IPS-20b (cell line): Measurements from ENCODE around the gene TNFRSF25.

Source experiments
- H3K27ac ChIP-seq: one replicate; pipeline ENCODE4 v1.5.1; 2013; ENCODE audit warnings: low read length
- H3K27me3 ChIP-seq: 2 replicates; pipeline ENCODE4 v1.6.1; 2013; ENCODE audit warnings: mild to moderate bottlenecking, low read length, inconsistent platforms; ENCODE audit not compliant: insufficient read depth
- H3K36me3 ChIP-seq: 2 replicates; pipeline ENCODE4 v1.6.1; 2013; ENCODE audit warnings: low read depth, mild to moderate bottlenecking, inconsistent platforms, low read length, moderate library complexity; ENCODE audit not compliant: insufficient read depth
- H3K4me1 ChIP-seq: 2 replicates; pipeline ENCODE4 v1.6.1; 2013; ENCODE audit warnings: mild to moderate bottlenecking, control low read depth, inconsistent platforms, low read length, moderate library complexity; ENCODE audit not compliant: insufficient read depth
- H3K4me3 ChIP-seq: 2 replicates; pipeline ENCODE4 v1.5.1; 2013; ENCODE audit warnings: mild to moderate bottlenecking, low read length, inconsistent platforms
- H3K9ac ChIP-seq: 2 replicates; pipeline ENCODE4 v1.6.1; 2013; ENCODE audit warnings: low read depth, mild to moderate bottlenecking, inconsistent platforms, low read length, moderate library complexity
- H3K9me3 ChIP-seq: 2 replicates; pipeline ENCODE4 v1.6.1; 2013; ENCODE audit warnings: mild to moderate bottlenecking, low read depth, low read length, inconsistent platforms; ENCODE audit not compliant: insufficient read depth

The TNFRSF25 gene, protein sequence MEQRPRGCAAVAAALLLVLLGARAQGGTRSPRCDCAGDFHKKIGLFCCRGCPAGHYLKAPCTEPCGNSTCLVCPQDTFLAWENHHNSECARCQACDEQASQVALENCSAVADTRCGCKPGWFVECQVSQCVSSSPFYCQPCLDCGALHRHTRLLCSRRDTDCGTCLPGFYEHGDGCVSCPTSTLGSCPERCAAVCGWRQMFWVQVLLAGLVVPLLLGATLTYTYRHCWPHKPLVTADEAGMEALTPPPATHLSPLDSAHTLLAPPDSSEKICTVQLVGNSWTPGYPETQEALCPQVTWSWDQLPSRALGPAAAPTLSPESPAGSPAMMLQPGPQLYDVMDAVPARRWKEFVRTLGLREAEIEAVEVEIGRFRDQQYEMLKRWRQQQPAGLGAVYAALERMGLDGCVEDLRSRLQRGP

DNA sequence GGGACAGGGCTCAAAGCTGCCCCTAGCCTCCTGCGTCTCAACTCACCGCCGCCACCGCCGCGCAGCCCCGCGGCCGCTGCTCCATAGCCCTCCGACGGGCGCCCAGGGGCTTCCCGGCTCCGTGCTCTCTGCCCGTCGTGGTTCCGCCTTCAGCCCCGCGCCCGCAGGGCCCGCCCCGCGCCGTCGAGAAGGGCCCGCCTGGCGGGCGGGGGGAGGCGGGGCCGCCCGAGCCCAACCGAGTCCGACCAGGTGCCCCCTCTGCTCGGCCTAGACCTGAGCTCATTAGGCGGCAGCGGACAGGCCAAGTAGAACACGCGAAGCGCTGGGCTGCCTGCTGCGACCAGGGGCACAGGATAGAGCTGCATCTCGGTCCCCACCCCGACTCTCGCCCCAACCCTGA lies at the start of gene TNFRSF25:
Gene TNFRSF25 (minus strand): TSS at position 151 of the 400 bp plus-strand sequence. CDS start 66 bp downstream, at position 85.
- H3K9ac ChIP-seq: no peak within 1 kb of the TSS

DNA sequence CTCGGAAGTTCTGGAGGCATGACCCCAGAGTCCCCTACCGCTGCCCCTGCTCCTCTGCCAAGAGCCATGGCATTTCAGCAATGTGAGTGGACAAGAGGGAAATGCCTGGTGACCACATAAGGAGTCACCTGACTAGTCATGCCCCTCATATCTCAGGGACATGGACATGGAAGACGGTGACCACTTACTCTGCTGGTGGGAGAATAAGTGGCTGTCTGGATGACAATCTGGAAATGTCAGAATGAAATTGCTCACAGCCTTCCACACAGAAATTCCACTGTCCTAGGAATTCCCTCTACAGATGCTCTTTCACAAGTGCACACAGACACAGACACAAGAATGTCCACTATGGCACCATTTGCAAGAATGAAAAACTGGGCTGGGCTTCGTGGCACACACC lies 49.8 kb upstream of the TNFRSF25 start:
- H3K27ac ChIP-seq: no peak overlapping the region
- H3K4me3 ChIP-seq: no peak overlapping the region
- H3K9ac ChIP-seq: no peak overlapping the region
- H3K9me3 ChIP-seq: no peaks in the 10 kb centered on the region
- no peaks in the 10 kb centered on the region for H3K27me3 ChIP-seq
- peaks cover 12% of the 10 kb centered on the region; the same call in 1 of the 2 replicates for H3K4me1 ChIP-seq
- no peaks in the 10 kb centered on the region for H3K36me3 ChIP-seq

More for the DNA sequence above, at the start of gene TNFRSF25:
- H3K36me3 ChIP-seq: peaks cover 23% of the 10 kb centered on the region
- peaks cover 17% of the 10 kb centered on the region; the same call in 1 of the 2 replicates for H3K27me3 ChIP-seq
- peak within 1 kb of the TSS; percentile 43; the same call in 1 of the 2 replicates for H3K4me3 ChIP-seq
- H3K27ac ChIP-seq: no peak within 1 kb of the TSS
- no peaks in the 10 kb centered on the region; the same call in 1 of the 2 replicates for H3K4me1 ChIP-seq
- no peaks in the 10 kb centered on the region for H3K9me3 ChIP-seq

DNA sequence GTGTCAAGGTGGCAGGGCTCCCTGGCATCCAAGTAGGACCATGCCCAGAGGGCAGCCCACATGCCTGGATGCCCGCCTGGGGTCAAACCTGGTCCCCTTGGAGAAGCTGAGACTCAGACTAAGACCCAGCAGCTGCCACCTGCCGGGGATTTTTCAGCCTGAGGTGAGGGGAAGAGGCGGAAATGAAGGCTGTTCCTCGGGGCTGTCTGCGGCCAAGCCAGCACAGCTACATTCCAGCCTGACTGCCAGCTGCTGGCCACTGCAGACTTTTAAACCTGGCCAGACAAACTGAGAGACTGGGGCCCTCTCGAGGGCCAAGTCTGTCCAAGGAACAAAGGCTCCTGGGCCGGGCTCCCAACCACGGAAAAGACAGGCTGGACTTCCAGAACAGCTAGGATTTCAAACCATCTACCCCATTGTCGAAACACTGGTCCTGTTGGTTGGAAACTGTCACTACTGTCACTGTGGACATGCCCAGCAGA lies 47.4 kb upstream of the TNFRSF25 start:
- H3K9ac ChIP-seq: no peak overlapping the region
- no peak overlapping the region for H3K4me3 ChIP-seq
- no peak overlapping the region for H3K27ac ChIP-seq
- H3K9me3 ChIP-seq: no peaks in the 10 kb centered on the region
- no peaks in the 10 kb centered on the region for H3K36me3 ChIP-seq
- H3K27me3 ChIP-seq: no peaks in the 10 kb centered on the region
- no peaks in the 10 kb centered on the region for H3K4me1 ChIP-seq

DNA sequence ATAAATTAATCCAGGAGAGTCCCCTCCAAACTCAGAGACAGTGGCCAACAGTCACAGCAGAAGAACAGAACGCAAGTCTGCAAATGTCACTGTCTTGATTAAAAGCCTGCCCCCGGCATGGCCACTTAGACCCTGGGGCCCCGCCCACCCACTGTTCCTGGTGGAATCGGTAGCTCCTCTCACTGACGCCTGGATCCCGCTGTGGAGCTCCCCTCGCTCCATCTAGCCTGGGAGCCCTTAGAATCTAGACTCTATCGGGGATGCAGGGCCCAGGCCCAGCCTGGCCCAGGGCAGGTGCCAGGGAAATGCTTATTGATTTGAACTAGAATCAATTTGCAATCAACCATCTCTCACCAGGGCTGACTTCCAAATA lies 46.9 kb upstream of the TNFRSF25 start:
- H3K9ac ChIP-seq: no peak overlapping the region
- no peaks in the 10 kb centered on the region for H3K4me1 ChIP-seq
- no peaks in the 10 kb centered on the region for H3K27me3 ChIP-seq
- H3K4me3 ChIP-seq: no peak overlapping the region
- no peaks in the 10 kb centered on the region for H3K36me3 ChIP-seq
- no peaks in the 10 kb centered on the region for H3K9me3 ChIP-seq
- H3K27ac ChIP-seq: no peak overlapping the region

DNA sequence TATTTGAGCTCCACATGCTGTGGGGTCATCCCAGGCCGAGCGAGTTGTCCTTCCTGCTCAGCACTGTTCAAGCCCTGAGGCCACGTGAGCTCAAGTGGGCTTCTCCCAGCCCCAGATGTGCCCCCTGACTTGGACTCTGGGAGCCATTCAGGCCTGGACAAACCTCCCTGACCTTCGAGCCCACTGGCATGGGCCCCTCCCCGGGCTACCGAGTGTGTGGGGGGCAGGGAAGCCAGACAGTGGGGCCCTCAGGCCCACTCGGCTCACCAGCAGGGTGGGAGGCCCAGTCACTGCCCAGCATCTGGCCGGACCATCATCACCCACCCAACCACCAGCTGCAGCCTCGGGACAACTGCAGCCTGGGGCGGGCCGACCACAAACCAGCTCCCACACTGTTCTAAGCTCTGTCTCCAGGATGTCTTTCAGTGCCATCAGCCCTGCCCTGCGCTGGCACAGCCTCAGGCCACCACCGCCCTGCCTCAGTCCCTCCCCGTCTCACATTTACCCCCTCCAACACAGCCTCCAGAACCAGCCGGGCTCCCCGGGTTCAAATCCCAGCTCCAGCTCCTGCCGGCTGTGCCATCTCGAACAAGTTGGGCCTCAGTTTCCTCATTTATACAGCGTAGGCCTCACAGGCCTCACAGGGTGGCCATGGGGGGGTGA lies 46.4 kb upstream of the TNFRSF25 start:
- no peaks in the 10 kb centered on the region for H3K36me3 ChIP-seq
- H3K4me1 ChIP-seq: no peaks in the 10 kb centered on the region
- no peak overlapping the region for H3K4me3 ChIP-seq
- H3K27ac ChIP-seq: no peak overlapping the region
- no peaks in the 10 kb centered on the region for H3K27me3 ChIP-seq
- H3K9ac ChIP-seq: no peak overlapping the region
- no peaks in the 10 kb centered on the region for H3K9me3 ChIP-seq

DNA sequence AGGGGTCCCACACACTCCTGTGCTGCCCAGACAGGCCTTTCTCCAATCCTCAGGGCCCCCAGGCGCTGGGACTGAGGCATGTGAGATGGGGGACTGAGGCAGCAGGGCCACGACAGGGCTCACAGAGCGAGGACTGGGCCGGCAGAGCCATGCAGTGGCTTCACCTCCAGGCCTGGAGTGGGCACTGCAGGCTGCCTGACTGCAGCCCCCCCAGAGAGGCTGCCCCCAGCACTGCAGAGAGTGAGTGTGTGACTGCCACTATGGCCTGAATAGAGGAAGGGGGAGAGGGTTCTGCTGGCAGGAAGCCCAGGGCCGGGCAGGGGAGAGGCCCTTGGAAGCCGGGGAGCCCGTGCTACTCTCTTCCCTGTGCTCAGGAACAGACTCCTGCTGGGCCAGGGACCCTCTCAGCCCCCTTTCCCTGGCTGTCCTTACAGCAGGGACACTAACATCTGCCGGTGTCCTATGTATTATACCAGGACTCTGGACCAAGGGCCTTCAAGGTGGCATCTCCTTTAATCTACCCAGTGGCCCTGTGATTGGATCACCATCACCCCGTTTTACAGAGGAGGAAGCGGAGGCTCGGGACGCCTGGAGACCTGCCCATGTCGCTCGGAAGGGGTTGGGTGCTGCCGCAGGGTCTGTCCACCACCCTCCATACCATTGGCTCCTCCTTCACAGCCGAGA lies 45.7 kb upstream of the TNFRSF25 start:
- Histone ChIP-seq H3K9me3 (no peaks in the 10 kb centered on the region), H3K27ac (no peak overlapping the region), H3K9ac (no peak overlapping the region), H3K27me3 (no peaks in the 10 kb centered on the region), H3K4me3 (no peak overlapping the region), H3K4me1 (no peaks in the 10 kb centered on the region), H3K36me3 (no peaks in the 10 kb centered on the region)

DNA sequence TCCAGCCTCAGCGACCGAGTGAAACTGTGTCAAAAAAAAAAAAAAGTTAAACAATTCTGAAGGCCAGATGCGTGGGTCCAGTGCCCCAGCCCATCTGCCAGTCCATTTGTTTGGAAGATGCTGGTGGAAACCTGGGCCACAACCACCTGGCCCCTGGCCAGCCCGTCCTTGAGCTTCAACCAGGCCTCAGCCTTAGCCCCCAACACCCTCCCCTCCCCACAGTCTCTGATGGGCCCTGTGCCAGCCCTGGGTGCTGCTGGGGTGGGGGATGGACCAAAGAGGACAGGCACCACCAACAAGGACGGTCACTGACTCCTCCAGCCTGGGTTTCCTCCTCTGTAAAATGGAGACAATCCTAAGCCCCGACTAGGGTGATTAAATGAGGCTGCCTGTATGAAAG lies 45.1 kb upstream of the TNFRSF25 start:
- no peak overlapping the region for H3K4me3 ChIP-seq
- no peaks in the 10 kb centered on the region for H3K27me3 ChIP-seq
- H3K4me1 ChIP-seq: no peaks in the 10 kb centered on the region
- no peaks in the 10 kb centered on the region for H3K9me3 ChIP-seq
- H3K27ac ChIP-seq: no peak overlapping the region
- no peak overlapping the region for H3K9ac ChIP-seq
- H3K36me3 ChIP-seq: no peaks in the 10 kb centered on the region

DNA sequence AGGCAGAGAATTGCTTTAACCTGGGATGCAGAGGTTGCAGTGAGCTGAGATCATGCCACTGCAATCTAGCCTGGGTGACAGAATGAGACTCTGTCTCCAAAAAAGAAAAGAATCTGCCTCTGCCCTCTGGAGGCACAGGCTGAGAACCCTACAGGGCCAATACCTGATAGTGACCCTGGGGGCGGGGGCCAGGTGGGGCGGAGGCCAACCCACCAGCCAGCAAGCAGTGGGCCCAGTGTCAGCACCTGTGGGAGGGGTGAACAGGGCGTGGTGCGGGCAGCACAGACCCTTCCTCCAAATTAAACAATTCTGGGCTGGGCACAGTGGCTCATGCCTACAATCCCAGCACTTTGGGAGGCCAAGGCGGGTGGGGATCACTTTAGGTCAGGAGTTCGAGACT lies 44.5 kb upstream of the TNFRSF25 start:
- Histone ChIP-seq H3K9me3 (no peaks in the 10 kb centered on the region), H3K4me3 (no peak overlapping the region), H3K9ac (no peak overlapping the region), H3K36me3 (no peaks in the 10 kb centered on the region), H3K4me1 (no peaks in the 10 kb centered on the region), H3K27me3 (no peaks in the 10 kb centered on the region), H3K27ac (no peak overlapping the region)

DNA sequence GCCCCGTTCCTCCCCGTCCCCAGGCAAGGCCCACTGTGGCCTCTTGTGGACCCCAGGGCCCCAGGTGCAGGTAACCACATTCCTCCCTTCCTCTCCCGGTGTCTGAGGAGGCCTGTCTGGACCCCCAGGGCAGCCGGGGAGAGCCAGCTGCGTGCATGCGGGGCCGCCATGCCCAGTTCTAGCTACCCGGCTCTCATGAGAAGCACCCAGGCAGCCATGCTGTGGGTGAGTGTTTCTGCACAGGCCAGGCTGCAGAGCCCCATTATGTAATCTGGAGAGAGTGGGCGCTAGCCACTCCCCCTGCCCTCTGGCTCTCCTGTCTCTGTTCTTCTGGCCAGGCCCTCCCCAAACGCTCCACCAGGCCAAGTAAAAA lies 43.9 kb upstream of the TNFRSF25 start:
- Histone ChIP-seq H3K4me3 (no peak overlapping the region), H3K27me3 (no peaks in the 10 kb centered on the region)

DNA sequence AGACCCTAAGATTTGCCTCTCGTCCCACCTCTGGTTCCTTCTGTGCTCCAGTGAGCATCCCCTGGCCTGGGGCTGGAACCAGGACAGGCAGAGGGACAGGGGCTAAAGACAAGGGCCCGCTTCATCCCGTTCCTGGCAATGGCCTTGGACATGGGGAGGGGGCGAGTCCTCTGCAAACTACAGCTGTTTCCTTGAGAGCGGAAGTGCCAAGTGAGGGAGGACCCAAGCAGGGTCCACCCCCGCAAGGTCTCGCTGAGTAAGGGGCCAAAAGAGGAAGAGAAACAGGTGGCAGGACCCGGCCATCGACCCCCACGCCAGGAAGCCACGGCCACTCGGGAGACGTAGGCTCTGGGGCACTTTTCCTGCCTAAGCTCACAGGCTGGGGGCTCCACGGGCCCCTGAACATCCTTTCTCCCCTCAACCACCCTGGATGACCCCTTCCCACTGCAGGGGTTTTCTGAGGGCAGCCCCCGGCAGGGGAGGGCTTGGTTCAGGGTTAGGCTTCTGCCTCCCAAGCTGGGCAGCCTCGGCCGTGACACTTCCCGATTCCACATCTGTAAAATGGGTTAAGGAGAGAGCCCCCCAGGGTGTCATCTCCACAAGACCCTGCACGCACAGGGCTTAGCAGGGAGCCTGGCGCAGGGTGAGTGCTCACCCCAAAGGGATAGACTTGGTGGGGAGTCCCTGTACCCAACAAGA lies 43.4 kb upstream of the TNFRSF25 start:
- H3K27ac ChIP-seq: no peak overlapping the region
- no peaks in the 10 kb centered on the region for H3K27me3 ChIP-seq
- no peak overlapping the region for H3K4me3 ChIP-seq
- H3K36me3 ChIP-seq: no peaks in the 10 kb centered on the region
- H3K9me3 ChIP-seq: no peaks in the 10 kb centered on the region
- no peak overlapping the region for H3K9ac ChIP-seq
- H3K4me1 ChIP-seq: no peaks in the 10 kb centered on the region

More for the DNA sequence above, 43.9 kb upstream of the TNFRSF25 start:
- Histone ChIP-seq H3K9ac (no peak overlapping the region), H3K4me1 (no peaks in the 10 kb centered on the region), H3K9me3 (no peaks in the 10 kb centered on the region), H3K27ac (no peak overlapping the region), H3K36me3 (no peaks in the 10 kb centered on the region)

DNA sequence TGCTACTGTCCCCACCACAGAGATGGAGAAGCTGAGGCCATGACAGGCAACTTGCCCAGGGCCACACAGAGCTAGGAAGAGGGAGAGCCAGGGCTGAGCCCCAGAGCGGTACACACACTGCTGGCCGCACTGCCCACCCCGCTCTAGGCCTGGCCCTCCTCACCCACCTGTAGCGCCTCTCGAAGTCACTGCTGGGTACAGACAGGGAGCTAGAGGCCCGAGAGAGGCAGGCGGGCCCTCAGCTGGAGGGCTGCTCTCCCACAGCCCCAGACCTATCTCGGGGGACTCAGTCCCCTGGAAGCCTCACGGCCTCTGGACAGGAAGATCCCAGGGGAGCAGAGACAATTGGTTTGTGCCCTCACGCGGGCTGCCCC lies 42.8 kb upstream of the TNFRSF25 start:
- H3K27me3 ChIP-seq: no peaks in the 10 kb centered on the region
- no peaks in the 10 kb centered on the region for H3K4me1 ChIP-seq

More for the DNA sequence above, 42.8 kb upstream of the TNFRSF25 start:
- Histone ChIP-seq H3K9me3 (no peaks in the 10 kb centered on the region), H3K27ac (no peak overlapping the region), H3K9ac (no peak overlapping the region), H3K36me3 (no peaks in the 10 kb centered on the region), H3K4me3 (no peak overlapping the region)
